IPS-18c (cell line): ENCODE measurements around the gene RAPGEF3.

Experiments
- H3K4me3 ChIP-seq: 2 replicates; pipeline ENCODE4 v1.7.0; 2013; ENCODE audit warnings: low read depth, mild to moderate bottlenecking, low read length, moderate library complexity; ENCODE audit not compliant: insufficient read depth
- H3K9me3 ChIP-seq: one replicate; pipeline ENCODE4 v1.6.1; 2013; ENCODE audit warnings: mild to moderate bottlenecking, low read length, moderate library complexity; ENCODE audit not compliant: control insufficient read depth, insufficient read depth

RAPGEF3 gene

DNA sequence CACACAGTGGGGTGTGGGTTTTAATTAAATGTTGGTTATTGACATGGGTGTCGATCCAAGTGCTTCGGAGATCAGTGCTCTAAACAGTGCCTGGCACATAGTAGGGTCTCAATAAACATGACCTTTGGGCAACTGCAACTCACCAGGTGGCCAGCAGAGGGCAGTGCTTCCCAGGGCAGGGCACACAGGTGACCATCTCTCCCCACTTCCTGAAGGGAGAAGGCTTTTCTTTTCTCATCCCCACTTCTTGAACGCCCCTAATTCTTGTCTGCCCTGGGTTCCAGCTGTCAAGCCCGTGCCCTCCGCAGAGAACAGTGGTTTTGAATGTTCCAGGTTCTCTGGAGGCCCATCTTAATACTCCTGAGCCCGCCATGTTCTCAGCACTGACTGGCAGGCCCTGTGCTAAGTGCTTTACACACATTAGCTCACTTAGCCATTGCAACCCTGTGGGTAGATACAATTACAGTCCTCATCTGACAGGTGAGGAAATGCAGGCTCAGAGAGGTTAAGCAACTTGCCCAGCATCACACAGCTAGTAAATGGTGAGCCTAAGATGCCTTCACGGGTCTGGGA lies 16.3 kb downstream of the RAPGEF3 start:
- no peak overlapping the region for H3K4me3 ChIP-seq
- H3K9me3 ChIP-seq, result no peaks in the 10 kb centered on the region

DNA sequence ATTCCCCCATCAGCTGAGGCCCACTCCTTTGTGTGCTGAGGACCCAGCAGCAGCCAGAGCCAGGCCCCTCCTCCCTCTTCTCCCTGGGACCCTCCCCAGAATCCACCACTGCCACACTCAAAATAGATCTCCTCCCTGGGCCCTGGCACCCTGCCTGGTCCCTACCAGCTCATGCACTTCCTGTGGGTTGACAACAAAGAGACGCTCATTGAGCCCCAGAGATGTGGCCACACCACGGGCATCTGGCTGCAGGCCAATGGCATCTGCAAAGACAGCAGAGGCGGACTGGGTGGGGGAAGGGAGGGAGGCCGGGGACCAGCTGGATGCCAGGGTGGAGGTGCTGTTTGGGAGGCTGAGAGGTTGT lies 17.4 kb downstream of the RAPGEF3 start:
- no peak overlapping the region for H3K4me3 ChIP-seq

DNA sequence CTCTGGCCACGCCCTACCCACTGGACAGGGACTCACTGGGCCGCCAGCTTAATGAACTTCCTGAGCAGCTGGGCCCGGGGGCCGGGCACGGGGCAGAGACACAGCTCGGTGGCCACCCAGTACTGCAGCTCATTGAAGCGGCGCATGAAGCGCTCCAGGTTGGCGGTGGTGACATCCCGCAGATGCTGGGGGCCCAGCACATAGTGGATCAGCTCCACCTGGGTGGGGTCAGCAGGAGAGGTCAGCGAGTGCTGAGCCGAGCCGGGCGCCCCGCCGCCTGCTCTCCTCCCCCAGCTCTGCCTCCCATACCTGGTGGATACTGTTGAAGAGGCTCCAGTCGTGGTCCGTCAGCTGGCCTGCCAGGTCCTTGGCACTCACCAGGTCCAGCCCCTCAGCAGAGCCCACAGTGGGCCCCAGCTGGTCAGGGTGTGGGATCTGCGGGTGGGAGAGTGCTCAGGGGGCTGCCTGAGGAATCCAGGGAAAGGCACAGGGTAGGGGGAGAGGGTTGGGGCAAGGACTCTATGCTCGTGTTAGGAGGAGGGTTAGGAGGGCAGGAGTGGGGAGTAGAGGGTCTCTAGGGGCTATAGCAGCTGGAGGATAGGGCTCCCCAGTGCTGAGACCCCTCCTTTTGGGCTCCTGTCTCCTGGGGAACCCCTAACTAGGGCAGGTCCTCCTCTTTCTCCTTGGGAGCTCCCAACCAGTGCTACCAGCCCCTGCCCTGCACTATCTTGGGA lies 17.9 kb downstream of the RAPGEF3 start:
- Histone ChIP-seq H3K9me3 (no peaks in the 10 kb centered on the region), H3K4me3 (no peak overlapping the region)

More for the DNA sequence above, 17.4 kb downstream of the RAPGEF3 start:
- H3K9me3 ChIP-seq, result no peaks in the 10 kb centered on the region

DNA sequence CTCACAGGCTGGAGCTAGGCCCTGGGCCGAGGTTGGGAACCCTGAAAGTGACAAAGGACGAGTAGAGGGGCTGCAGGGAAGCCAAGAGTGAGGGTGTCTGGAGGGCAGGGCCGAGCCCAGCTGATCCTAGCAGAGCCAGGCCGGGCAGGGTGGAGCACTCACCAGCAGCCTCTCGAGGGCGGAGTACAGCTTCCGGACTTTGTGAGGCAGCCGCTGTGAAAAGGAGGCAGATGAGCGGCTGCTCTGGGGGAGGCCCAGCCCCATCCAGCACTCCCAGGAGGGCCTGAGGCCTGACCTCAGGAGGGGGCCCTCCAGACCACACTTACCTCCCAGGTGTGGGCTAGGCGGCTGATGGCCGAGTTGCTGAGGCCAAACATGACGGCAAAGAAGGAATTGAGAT lies 18.7 kb downstream of the RAPGEF3 start:
- Histone ChIP-seq H3K9me3 (no peaks in the 10 kb centered on the region), H3K4me3 (no peak overlapping the region)

DNA sequence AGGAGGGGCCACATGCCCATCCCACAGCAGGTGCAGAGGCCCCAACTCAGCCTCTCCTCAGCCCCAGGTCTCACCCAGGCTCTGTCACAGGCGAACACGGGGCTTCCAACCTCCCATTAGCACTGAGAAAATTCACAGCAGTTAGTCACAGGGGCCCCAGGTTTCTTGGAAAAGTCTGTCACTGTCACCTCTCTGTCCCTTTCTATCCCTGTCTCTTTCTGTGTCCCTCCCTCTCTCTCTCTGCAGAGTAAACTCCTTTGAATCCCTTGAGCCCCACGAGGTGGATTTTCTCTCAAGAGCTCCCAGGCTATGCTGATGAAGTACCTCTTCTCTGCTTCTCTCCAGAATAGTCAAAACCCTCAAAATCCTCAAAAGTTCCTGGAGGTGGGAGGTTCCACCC lies 19.4 kb downstream of the RAPGEF3 start:
- no peaks in the 10 kb centered on the region for H3K9me3 ChIP-seq
- H3K4me3 ChIP-seq, result no peak overlapping the region

DNA sequence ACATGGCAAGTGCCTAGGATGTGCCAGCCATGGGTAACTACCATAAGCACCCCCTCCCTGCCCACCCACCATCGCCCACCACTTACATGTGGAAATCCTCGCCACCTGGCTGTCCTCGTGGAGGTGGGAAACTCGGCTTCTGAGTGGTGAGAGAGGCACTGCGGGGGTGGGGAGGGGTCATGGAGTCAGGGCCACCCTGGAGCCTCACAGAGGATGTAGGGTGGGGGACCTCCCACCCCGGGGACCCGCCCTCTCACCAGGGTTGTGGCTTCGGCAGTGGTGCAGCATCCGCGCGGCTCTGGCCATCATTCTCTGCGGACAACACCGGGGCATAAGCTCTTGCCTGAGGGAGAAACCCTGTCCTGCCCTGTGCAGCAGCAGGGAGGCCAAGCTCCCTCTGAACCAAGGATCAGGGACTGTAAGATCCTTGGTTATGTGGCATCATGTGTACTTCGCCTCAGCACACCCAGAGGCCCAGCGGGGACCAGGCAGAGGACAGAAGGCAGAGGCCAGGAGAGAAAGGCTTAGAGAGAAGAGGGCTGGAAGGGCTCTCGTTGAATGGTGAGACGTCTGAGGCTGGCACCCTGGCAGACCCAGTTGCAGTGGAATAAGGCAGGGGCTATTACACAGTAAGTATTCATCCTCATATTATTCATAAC lies 20.6 kb downstream of the RAPGEF3 start:
- Histone ChIP-seq H3K9me3 (no peaks in the 10 kb centered on the region), H3K4me3 (no peak overlapping the region)

DNA sequence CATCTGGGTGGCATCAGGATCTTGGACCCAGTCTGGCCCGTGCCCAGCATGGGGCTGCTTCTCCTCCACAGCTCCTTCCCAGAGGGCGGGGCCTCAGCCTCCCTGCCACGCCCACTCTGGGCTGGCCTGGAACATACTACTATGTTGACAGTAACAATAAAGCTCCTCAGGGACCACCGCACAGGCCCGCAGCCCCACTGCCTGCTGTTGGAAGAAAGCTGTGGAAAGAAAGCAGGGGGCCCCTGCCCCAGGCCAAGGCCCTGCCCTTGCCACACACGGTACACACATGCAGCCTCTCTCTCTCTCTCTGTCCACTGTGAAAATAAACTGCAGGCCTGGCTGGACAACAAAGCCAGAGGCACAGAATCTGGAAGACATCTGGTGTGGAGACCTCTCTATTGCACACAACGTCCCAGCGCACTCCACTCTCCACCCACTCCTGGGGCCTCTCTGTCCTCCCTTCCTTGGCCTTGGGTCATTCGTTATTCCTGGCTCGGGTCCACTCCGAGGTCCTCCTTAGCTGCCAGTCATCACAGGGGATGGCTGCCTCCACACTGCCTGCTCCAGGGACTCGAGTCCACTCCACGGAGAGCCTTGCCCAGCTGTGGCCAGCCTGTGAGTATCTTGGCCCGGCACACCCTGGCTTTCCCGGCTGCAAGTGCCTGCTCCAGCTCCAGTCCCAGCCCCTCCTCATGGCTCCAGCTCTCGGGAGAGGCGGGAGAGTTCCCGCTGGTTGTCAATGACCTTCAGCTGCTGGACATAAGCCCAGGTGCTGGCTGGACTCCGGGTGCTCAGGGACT lies 21.6 kb downstream of the RAPGEF3 start:
- no peak overlapping the region for H3K4me3 ChIP-seq
- H3K9me3 ChIP-seq, result no peaks in the 10 kb centered on the region

DNA sequence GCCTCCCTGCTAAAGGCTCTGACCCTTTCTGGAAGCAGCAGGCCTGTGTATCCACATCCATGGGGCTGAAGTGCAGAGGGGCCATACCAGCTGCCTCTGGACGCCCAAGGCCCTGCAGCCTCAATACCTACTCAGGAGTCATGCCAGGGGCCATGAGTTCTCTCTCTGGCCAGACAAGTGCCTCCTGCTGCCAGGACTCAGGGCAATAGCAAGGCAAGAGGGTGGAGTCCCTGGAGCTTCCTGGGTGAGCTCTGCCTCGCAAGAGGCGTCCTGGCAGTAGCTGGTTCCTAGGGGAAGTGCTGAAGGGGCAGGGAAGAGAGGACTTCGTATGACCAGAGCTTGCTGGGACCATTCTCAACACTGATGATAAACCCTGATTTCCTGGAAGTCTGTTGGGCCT lies 22.5 kb downstream of the RAPGEF3 start:
- H3K9me3 ChIP-seq, result no peaks in the 10 kb centered on the region
- no peak overlapping the region for H3K4me3 ChIP-seq

DNA sequence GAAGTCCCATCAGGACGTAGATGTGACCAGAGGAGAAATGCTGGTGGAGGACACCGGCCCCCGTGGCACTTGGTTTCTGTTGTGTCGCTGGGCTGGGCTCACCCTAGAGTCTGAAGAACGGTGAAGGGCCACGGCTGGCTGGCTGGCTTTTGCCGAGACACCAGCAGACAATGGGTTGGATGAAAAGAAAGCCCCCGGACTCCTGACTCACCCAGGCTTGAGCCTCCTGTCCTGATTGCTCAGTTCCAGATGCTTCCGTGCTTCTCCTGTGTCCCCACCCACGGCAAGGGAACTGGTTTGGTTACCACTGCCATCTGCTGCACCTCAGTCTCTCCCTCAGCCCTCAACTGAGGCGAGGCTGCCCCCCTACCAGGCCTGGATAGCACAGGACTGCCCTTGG lies 23.0 kb downstream of the RAPGEF3 start:
- Histone ChIP-seq H3K9me3 (no peaks in the 10 kb centered on the region), H3K4me3 (no peak overlapping the region)

DNA sequence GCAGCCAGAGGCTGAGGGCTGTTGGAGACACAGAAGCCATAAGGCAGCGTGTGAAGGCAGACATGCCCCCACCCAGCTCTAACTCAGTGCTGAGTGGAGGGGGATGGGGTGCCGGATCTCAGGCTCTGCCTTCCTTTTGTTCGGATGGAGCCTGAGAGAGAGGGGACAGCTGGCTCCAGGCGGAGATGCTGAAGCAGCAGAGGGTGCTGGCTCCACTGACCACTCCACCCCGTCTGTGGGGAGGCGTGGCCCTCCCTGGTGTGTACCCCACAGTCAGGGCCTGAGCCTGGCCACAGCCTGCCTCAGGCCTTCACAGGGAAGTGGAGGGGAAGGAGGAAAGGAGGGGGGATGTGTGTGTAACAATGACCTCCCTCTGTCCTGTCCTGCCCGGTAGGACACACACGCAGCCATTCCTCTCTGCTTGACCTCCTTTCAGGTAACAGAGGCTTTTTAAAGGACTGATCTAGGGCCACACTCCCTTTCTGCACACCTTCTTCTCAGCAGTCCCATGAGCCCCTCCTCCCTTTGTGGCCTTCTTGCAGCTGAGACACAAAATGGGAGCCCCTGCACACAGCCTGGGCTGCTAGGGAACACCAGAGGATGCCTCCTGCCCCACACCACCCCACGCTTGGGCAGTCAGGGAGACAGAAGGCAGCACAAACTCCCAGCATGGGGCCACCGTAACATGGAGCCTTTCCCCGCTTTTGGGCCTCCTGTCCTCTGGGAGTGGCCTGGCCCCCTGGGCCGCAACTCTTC lies 23.8 kb downstream of the RAPGEF3 start:
- H3K4me3 ChIP-seq, result no peak overlapping the region
- H3K9me3 ChIP-seq, result no peaks in the 10 kb centered on the region

DNA sequence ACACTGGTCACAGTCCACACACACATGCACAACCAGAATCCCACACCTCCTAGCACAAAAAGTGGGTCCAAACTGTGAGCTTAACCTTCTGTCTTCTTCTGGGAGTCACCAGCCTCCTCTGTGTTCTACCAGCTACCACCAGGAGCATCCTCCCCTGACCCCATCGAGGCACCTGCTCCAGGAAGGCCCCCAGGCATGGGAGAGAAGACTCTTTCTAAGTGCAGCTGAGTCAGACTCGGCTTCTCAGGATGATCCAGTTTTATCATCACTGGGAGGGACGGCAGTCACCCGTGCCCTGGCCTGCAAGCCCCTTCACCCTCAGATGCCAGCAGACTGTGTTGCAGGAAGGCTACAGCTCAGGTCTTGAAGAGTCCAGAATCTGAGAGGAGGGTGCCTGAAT lies 25.5 kb downstream of the RAPGEF3 start:
- H3K4me3 ChIP-seq, result no peak overlapping the region
- H3K9me3 ChIP-seq, result no peaks in the 10 kb centered on the region

DNA sequence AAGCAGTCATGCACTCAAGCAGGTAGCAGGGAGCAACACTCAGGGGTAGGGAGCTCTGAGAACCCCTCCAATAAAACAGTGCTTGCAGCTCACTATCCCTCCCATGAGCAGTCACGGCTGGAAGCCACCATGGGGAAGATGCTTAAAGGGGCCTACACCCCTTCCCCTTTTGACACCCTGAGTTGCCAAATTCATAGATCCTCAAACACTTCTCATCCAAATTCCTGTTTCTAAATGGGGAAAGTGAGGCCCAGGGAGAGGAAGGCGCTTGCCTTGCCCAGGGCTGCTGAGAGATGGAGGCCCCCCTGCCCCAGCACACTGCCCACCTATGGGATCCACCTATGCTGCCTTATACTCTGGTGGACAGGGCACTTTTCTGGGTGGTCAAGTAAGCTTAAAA lies 26.2 kb downstream of the RAPGEF3 start:
- Histone ChIP-seq H3K4me3 (no peak overlapping the region), H3K9me3 (no peaks in the 10 kb centered on the region)

DNA sequence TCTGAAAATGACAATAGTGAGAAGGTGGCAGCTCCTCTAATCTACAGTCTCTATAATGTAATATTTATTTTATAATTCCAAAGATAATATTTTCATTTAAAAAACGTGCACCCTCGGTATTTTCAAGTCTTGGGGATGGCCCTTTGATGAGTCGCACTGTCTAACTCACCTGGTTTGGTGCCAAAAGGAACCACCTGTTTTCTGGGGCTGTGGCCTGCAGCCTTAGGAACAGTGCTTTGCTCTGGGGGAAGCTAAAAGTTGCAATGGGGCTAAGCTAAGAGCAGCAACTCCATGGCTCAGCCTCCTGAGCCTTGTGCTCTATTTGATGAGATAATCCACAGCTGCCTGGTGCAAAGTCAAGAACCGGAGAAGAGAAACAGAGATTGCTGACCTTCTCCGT lies 27.0 kb downstream of the RAPGEF3 start:
- no peak overlapping the region for H3K4me3 ChIP-seq
- H3K9me3 ChIP-seq, result no peaks in the 10 kb centered on the region

DNA sequence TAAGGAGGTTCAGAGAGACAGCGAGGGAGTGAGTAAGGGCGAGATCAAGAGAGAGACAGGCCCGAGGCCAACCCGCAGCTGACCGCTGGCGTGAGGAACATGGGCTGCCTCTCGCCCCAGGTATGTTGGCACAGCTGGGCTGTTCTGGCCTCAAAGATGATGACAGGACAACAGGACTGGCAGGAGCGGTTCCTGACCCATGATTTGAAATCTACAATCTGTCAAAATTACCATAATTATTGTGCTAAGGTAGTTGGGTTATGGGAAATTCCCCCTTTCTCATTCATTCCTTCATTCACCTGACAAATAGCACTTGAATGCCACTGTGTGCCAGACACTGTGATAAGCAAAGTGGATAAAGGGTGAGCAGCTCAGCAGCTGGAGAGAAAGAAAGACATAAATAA lies 28.3 kb downstream of the RAPGEF3 start:
- Histone ChIP-seq H3K9me3 (no peaks in the 10 kb centered on the region), H3K4me3 (no peak overlapping the region)

DNA sequence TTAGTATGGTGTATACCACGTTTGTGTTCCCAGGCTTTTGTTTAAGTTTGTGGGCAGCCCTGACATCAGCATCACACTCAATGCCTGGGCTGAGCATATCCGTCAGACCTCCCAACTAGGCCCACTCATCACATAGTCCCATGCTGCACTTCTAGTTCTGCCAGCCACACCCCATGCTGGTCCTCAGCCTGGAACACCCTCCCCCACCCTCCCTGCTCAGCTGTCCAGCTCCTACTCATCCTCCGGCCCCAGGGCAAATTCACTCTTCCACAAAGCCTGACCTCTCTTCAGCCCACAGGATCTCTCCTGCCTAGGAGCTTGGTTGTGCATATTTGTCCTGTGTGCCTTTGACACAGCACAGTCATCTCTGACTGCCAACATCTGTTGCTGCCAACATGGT lies 29.4 kb downstream of the RAPGEF3 start:
- Histone ChIP-seq H3K4me3 (no peak overlapping the region), H3K9me3 (no peaks in the 10 kb centered on the region)

DNA sequence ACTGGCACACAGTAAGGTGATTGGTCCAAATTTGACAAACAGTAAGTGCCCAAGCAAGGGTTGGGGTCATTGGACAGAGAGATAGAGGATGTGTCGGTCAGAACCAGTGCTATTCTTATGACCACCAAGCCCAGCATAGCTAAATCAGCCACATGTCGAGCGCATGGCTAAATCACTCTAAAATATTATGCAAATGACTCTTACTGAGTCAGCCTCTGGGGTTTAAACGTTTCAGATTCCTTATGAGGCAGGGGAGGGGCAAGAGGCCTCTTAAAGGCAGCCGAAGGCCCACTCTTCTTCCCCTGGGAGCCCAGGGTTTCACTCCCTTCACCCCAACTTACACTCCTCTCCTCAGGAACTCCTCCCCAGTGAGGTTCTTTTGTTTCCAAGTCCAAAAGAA lies 32.8 kb downstream of the RAPGEF3 start:
- no peak overlapping the region for H3K4me3 ChIP-seq
- H3K9me3 ChIP-seq, result no peaks in the 10 kb centered on the region

DNA sequence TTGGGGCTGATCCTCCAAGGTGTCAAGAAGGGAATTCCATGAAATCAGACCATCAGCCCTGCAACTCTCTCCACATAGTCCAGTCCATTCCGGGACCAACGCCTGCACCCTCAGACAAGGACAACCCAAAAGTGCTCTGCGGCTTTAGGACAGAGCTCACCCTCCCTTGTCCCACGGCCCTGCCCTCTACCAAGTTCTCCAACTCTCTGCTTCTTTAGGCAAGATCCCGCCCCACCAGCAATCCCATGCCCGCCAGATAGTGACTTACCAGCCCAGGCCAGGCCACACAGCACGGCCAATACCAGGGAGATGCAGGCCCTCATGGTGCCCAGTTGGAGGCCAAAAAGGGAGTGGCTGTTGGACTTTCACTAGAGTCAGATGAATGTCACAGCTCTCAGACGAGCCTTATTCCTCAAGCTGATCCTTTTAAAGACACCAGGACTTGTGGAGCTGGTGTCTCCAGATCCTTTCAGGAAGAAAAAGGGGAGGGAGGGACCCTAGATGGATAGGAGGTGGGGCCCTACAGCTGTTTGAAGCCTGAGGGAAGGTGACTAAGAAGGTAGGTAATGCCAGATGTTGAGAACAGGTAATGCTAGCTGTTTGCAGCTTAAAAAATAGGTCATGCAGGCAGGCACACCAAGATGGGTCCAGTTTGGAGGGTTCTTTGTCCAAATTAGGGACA lies 33.4 kb downstream of the RAPGEF3 start, which contains the start of gene ENDOU:
ENDOU (minus strand) TSS at position 400 of the 682 bp plus-strand sequence; CDS start at position 323, 77 bp downstream.
- no peaks in the 10 kb centered on the region for H3K9me3 ChIP-seq
- H3K4me3 ChIP-seq, result no peak within 1 kb of the TSS
